GM13976 (cell line): Measurements from ENCODE around the gene SLC6A12.
"Not testable (repeated sequence)": the region's sequence is repeated elsewhere in the genome, so short reads cannot be mapped to it uniquely, and the experiment has no call there.

Source experiments
- DNase-seq: peaks from one replicate; pipeline ENCODE4 v3.0.0; 2012; ENCODE audit warnings: low spot score
- in situ Hi-C: fragments of 300-500 bp; cut with MboI; formaldehyde crosslinking; loops from one replicate; pipeline ENCODE4 v1.12.0; 2022; ENCODE audit warnings: low sequenced_read_pairs, mixed read lengths, inconsistent platforms; ENCODE audit not compliant: unreplicated experiment
- TF ChIP-seq, protein P1 (sequence below): IDR thresholded peaks from 2 replicates; pipeline ENCODE4 v1.5.1; 2012; ENCODE audit warnings: borderline replicate concordance, mild to moderate bottlenecking; ENCODE audit not compliant: insufficient read depth; ENCODE audit errors: extremely low read depth, missing control alignments, control extremely low read depth

Gene SLC6A12

DNA sequence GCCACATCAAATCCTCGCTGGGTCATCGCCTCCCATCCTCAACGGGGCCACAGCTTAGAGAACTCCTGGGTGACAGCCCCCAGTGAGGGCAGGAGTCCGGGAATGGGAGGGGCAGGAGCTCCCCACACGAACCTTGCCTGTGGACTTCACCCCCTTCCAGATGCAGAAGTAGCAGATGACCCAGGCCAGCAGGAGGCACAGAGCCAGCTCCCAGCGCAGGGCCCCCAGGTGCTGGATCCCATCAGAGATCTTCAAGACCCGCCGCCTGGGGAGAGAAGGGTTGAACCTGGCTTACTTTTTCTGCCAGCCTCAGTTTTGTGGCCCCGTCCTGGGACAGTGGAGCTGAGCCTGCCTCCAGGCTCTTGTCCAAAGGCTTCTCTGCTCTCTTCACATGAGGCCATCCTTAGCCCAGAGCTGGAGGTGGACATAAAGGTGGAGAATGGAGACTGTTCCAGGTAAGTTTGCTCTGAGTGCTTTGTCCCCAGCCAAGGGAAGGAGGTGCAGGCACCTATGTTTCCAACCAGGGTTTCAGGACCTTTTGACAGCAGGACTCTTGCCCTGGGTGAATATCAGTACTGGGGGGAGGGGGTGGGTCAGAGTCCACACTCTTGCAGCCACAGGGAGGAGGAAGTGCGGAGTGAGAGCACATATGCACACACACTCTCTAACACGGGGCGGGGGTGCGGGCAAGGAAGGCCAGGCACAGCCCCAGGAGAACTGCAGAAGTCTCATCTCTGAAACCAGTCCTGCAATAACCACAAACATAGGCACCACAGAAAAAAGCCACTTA lies 23.3 kb upstream of the SLC6A12 start:
- in situ Hi-C loops = no loop called here
- no peak for DNase-seq
- TF ChIP-seq, protein P1, sequence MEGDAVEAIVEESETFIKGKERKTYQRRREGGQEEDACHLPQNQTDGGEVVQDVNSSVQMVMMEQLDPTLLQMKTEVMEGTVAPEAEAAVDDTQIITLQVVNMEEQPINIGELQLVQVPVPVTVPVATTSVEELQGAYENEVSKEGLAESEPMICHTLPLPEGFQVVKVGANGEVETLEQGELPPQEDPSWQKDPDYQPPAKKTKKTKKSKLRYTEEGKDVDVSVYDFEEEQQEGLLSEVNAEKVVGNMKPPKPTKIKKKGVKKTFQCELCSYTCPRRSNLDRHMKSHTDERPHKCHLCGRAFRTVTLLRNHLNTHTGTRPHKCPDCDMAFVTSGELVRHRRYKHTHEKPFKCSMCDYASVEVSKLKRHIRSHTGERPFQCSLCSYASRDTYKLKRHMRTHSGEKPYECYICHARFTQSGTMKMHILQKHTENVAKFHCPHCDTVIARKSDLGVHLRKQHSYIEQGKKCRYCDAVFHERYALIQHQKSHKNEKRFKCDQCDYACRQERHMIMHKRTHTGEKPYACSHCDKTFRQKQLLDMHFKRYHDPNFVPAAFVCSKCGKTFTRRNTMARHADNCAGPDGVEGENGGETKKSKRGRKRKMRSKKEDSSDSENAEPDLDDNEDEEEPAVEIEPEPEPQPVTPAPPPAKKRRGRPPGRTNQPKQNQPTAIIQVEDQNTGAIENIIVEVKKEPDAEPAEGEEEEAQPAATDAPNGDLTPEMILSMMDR = no peak

DNA sequence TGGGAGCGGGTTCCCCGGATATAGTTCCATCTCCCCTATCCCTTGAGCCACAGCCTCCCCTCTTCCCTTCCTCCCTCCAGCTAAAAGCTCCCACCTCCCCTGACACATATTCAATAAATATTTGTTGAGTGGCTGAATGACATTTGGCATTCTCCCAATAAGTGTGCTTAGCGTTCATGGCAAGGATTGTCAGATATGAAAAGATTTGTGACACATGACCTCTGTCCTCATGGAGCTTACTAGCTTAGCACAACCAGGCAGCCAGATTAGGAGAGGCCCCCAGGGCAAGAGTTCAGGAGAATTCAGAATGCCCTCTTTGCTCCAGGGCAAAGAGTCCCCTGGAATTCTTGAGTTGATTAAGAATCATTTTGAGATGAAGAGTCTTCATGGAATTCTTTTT lies 22.5 kb upstream of the SLC6A12 start:
- in situ Hi-C loops = no loop called here
- TF ChIP-seq, protein P1 = no peak
- DNase-seq = no peak

DNA sequence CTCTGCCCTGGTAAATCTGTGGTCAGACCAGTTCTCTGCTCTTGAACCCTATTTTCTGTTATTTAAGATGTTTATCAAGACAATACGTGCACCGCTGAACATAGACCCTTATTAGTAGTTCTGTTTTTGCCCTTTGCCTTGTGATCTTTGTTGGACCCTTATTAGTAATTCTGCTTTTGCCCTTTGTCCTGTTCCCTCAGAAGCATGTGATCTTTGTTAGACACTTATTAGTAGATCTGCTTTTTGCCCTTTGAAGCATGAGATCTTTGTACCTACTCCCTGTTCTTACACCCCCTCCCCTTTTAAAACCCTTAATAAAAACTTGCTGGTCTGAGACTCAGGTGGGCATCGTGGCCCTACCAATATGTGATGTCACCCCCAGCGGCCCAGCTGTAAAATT lies 22.0 kb upstream of the SLC6A12 start:
- in situ Hi-C loops, DNase-seq: not testable (repeated sequence)

DNA sequence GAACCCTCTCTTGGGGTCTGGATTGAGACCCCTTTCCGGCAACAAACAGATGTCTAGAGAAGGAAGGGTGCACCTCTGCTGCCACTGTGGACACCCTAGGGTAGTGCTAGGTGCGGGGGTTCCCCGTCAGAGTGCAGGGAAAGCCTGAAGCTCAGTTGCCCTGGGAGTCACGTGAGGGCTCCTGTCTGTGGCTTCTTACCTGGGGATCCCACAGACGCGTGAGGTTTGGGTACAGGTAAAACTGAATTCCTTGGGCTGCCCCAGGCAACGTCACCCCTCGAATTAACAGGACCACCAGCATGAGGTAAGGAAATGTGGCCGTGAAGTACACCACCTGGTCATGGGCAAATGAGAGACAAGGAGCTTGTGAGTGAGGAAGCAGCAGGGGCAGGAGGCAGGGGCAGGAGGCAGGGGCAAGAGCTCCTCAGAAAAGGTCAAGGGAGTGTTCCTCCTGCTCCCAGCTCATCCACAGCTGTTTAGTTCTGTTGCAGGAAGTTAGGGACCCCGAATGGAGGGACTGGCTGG lies 21.0 kb upstream of the SLC6A12 start:
- TF ChIP-seq, protein P1 = no peak
- no peak for DNase-seq
- in situ Hi-C loops = no loop called here

DNA sequence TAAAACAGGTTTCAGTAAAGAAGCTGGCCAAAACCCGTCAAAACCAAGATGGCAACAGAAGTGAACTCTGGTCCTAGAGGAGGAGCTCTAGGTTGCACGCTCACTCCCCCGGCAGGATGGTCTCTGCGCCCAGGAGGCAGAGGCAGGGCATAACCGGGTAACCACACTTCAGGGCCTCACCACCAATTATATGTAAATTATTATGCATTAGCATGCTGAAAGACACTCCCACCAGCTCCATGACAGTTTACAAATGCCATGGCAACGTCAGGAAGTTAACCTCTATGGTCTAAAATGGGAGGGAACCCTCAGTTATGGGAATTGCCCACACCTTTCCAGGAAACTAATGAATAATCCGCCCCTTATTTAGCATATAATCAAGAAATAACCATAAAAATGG lies 20.1 kb upstream of the SLC6A12 start:
- TF ChIP-seq, protein P1 = no peak
- in situ Hi-C loops = no loop called here
- no peak for DNase-seq

DNA sequence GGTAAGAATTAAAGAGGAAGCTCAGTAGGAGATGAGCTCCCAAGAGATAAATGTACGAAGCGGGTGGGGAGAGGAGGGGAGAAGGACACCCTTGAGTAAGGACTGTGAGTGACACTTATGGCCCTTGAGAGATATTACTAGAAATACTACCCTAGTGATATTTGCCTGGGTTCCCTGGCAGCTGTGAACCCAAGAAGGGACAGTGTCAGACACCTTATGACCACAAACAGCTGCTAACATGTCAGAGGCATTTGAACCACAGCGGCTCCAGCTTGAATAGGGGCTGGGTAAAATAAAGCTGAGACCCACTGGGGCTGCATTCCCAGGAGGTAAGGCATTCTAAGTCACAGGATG lies 19.6 kb upstream of the SLC6A12 start:
- TF ChIP-seq, protein P1 = no peak
- in situ Hi-C loops = no loop called here
- DNase-seq = no peak

DNA sequence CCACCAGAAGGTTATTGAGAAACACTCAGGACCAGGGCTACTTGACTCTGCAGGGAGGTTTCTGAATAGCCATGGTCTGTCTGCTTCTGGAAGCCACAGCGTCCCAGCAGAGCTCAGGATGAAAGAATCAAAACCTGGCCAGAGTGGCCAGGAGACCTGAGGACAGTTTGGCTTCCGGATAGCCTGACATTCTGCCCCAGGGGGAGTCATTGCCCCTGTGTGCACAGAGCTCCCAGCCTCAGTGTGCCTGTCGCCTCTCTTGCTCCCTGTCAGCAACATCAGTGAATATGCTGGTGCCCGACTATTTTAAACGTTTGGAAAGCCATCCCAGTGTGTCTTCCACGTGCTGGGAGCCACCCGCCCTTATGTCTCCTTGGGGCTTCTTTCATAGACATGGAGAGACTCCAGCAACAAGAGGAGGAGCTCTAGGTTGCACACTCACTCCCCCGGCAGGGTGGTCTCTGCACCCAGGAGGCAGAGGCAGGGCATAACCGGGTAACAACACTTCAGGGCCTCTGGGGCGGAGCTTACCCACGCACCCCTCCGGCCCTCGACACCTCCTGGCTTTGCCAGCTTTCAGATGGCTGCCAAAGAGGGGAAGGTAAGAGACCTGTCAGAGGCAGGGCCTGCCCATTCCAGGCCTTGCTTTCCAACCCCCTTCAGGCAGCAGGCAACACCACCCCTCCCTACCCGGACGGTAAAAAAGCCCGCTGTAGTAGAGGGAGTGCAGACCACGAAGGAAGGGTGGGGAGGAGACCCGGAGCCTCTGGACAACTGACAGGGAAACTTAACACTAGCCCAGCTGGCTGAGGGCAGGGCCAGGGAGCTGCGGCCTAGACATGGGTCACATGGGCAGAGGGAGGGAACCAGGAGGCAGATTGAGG lies 19.0 kb upstream of the SLC6A12 start:
- DNase-seq = no peak
- in situ Hi-C loops = no loop called here
- TF ChIP-seq, protein P1 = no peak
